Hippocampal formation (tissue), 2 donors: ENCODE measurements around the gene CCDC91.

Source experiments
- DNase-seq, 2 donors: peaks; one replicate each; lab custom pipeline; 2025; lab: John Stamatoyannopoulos, UW

Gene CCDC91

GRCh38 chr12:28536088-28536487 lies 345.8 kb downstream of the CCDC91 start:
- DNase-seq, result no peak

DNA sequence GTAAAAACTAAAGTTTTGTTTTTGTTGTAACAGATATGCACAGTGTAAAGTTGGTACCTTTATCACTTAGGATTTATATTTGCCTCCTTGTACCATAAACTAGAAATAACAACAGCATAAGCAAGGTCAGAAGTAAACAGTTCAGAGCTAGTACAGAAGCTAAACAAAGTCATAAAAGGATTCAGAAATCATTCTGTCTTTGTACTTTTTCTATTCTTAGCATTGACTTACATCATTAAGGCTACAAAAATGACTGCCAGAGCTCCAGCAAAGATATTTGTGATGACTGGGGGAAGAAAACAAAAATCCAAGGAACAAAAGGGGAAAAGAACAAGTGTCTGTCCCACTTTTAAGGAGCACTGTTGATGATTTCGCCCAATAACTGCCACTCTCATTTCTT lies 347.2 kb downstream of the CCDC91 start:
- DNase-seq, result no peak

DNA sequence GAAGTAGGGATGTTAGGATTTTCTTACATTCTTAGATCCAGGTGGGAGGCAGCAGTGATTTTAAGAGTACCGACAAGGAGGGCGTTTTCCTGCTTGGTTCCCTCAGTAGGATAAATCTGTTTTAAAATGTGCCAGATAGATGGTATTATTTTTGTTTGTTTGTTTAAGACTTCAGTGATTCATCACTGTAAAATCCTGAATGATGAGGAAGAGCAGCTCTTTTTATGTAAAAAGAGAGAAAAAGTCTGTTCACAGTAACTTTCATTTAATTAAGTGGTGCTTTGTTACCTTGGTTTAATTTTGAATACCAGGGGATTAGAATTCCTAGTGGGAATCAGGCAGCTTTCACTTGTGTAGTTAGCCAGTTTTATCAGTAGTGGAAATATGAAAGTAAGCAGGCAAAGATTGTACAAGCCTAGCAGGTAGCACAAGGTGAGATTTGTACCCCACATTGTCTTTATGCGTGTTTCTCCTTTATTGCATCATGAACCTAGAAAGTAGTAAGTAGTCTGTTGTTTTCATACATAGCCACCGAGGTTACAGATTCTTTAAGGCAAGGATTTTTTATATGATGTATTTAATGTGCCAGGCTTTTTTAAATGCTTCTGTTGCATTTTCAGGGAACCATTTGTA lies 349.6 kb downstream of the CCDC91 start:
- DNase-seq, result no peak

DNA sequence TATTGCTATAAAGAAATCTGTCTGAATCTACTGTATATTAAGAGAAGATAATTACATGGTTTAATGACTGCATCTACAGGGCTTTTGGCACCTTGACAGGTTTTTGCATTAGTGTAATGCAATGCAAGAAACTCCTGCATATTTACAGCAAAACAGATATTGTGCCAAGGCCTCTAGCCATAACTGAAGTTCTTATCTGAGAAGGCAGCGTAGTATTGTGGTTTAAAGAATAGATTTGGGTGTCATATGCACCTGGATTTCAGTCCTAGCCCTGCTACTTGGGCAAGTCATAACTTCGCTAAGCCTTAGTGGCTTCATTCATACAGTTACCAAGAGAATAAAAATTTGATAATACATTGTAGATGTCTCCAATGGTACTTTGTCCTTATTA lies 350.1 kb downstream of the CCDC91 start:
- DNase-seq, result no peak

DNA sequence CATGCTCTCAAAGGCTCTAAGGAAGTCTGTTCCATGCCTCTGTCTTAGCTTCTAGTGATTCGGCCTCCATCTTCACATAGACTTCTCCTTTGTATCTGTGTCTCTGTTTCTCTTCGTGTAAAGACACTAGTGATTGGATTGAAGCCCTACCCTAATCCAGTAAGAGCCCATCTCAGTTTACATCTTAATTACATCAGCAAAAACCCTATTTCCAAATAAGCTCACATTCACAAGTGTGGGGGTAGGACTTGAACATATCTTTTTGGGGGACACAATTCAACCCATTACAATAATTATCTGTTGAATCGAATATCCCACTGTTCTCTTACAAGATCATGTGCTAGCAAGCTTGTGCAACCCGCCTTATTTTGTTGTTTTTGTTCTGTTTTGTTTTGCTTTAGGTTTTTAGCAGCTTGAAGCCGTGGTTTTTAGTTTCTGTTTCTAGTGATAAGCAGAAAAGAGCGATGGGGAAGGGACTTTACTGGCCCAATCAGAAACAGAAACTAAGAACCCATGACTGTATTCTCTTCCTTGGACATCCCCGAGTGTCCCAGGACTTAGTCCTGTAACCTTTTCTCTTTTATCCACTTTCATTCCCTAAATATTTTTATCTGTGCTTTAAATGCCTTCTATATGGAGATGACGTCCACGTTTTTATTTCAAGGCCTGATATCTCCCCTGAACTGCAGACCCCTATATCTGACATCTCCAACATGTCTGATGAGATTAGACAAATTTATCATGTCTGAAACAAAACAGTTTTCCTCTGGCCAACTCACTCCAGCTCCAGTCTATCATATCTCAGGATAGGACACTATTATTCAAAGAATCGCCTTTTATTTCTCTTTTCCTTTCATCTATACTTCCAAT lies 353.0 kb downstream of the CCDC91 start:
- no peak for DNase-seq

DNA sequence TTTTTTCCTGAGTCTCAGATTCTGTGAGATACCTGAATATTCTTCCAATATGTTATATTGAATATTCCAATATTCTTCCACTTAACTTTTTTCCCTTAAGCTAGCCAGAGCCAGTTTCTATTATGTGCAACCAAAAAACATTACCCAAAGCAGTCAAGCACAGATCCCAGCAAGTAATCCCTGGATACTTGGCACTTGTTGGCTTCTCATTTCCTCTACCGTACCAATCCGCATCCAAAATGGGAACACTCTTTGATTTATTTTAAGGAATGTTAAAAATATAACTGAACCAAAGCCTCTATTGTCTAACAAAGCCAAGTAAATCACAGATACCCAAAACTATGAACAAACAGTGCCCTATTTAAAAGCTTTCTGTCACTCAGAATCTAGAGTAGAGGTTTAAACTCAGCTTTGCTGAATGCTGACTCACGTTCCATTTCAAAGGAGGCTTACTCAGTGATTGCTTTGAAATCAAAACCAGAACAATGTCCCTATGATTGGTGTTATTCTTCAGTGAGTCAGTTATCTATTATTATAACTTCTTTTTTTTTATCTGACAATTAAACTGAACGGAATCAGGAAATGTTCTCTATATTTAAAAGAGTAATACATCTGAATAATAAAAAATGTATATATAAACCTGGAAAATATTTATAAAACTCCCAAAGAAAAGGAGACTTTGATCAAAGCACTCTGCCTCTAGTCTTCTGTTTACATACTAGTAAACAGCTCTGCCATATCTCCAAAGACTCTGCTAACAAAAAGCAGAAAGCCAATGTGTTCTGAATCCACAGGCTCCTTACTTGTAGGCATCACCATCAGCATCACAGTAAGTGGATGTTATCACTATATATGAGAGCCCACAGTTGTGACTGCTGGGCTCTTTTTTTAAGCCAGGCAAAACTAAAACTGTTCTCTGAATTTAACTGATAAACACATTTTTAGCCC lies 360.8 kb downstream of the CCDC91 start:
- no peak for DNase-seq

DNA sequence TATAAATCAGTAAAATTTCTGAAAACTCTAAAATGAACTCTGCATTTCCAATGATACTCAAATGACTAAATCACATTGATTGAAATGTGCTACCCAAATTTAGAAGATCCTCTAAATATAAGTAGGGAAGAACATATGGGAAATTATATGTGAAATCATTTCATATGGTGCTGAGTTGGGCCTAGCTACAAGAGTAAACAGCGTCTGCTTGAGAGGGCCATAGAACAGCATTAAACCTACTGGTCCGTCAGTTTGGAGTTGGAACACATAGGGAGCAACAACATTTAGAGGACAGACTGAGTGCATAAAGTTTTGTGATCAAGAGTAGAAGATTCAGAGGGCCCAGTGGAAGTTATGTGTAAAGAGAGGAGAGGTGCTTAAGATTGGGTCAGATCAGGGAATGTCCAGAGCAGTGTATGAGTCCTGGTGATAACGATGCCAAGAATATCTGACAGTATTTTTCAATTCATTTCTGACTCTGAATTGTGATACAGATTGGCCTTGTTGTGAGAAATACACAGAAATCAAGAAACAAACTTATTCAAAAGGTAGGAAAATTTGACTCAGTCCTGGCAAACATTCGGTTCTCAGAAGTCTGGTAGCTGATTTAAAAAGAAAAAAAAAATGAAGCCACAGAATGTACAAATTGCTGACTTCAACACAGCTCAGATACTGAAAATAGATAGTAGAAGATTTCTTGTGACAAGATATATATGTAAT lies 362.2 kb downstream of the CCDC91 start:
- no peak for DNase-seq

- DNase-seq, result peak in 1 of 2 donors; percentile 6
Measured at GRCh38 chr12:28555748-28556147, 365.5 kb downstream of the CCDC91 start.

- DNase-seq, result no peak
Measured at GRCh38 chr12:28558250-28558649, 368.0 kb downstream of the CCDC91 start.

DNA sequence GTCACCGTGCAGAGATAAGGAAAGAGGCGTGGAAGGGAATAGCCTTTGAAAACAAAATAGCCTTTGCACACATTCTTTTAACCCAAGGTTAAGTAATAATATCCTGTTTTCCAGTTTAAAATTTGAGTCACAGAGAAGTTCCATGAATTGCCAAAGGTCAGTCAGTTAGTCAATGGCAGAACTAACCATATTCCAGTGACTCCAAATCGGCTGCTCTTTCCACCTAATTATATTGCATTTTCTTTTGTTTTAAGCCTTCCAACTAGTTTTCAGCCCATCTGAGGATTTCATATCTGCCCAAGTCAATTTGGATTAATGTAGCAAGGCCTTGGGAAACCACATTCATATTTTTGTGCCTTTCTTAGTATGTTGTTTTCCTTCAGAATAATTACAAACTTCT lies 373.0 kb downstream of the CCDC91 start:
- no peak for DNase-seq

DNA sequence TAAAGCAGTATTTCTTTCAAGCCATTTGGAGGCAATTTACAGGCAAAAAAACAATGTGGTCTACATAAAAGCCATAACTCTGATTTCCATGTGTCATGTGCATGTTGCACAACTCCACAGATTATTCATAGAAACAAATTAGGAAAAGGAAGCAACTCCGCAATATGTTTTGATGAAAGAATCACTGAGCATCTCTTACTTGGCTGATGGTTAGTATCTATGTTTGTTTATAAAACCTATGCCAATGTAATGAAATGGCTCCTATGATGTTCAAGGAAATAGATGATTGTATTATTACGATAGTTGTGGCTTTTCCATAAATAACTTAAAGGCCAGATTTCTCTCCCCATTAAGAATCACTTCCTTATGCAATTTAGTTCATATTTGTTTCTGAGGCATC lies 373.7 kb downstream of the CCDC91 start:
- DNase-seq, result no peak

DNA sequence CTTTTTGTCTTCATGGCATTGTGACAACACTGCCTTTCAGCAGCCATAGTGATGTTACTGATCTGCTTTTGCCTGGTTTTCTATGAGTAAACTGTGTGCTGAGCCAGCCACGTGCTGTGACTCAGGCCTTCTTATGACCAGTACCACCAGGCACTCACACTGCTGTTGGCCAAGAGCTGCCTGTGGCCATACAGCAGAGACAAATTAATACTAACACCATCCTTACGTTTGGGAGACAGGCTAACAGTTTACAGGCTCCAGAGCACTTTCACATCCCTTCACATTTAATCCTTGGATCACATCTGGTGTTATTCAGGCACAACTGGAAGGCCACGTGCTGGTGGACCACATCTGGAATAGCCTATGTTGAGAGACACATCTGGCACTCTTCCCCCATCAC lies 377.9 kb downstream of the CCDC91 start:
- DNase-seq, result no peak

GRCh38 chr12:28568704-28569103 lies 378.4 kb downstream of the CCDC91 start:
- DNase-seq, result no peak

GRCh38 chr12:28569698-28570411 lies 379.6 kb downstream of the CCDC91 start:
- no peak for DNase-seq

DNA sequence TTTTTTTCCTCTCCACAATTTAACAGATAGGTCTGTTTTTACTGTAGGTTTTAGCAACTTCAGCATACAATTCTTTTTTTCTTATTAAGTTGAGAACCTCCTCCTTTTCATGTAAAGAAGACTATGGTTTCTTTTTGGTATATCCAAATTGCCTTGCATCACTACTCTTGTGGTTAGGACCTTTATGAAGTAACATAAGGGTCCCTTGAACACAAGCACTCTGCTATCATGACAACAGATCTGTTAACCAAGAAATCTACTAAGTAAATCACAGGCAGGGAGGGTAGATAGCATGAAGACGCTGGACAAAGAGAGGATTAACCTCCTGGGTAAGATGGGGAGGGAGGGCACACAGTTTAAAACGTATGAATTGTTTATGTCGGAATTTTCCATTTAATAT lies 380.6 kb downstream of the CCDC91 start:
- no peak for DNase-seq

DNA sequence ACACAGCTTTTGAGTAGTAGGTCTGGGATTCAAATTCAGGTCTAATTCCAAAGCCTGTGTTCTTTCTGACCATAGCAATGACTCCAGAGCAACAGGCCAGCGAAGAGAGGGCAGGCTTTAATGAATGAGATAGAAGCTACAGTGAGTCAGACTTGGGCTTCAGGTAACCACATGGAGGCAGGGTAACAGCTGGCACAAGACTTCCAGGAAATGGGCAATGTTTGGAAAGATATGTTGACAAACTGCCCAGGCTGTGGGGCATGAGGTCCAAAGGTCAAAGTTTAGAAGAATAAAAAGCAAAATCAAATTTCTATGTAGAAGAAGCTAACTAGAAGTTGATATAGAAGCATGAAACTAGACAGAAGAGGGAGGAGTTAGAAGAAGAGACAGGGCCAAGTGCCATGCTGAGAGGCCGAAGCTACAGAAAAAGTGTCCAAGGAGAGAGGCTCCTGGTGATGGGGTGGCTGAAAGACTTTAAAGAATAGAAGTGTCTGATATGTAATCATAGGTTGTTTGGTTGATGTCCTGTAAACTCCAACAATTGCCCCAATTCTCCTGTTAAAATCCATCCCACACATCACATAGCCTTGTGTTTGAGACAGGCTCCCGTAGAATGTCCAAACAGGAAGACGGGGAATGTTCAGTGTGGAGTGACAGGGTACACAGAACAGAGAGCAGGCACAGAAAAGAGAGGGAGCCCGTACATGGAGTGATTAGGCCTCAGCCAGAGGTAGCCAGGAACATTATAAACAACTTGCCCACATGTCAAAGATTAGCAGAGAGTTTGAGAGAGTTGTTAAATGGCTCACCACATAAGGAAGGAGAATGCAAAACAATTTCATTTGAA lies 384.7 kb downstream of the CCDC91 start:
- no peak for DNase-seq

GRCh38 chr12:28575593-28576205 lies 385.4 kb downstream of the CCDC91 start:
- no peak for DNase-seq

DNA sequence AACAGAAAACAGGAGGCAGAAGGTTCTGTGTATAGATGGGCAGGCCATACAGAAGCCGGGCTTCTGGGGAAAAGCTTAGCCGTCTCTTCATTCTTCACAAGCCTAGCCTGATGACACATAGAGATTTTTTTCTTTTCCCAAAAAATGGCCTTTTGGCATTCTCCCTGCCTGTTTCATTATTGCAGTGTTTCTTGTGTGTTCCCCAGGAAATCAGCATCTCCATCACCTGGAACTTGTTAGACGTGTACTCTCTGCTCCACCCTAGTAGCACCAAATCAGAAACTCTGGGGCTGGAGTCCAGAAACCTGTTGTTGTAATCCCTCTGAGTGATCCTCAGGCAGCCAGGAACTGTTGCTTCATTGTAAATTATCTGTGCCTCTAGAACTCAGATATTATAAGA lies 388.1 kb downstream of the CCDC91 start:
- no peak for DNase-seq

- no peak for DNase-seq
Measured at GRCh38 chr12:28578833-28579252, 388.6 kb downstream of the CCDC91 start.
